Lower lobe of right lung (tissue), 2 donors: ENCODE data around the gene MBTPS1. TPM values are rescaled to one million over a fixed set of nuclear protein-coding genes. Genes with fewer than 3 reads are reported as not detected.

Experiments used
- ATAC-seq, 2 donors: fragments of 200-7000 bp; cut with Tn5 transposase; one replicate each; pipeline ENCODE4 v1.9.1; 2020 to 2022; ENCODE audit warnings: mild to moderate bottlenecking in 2 of 2, moderate library complexity in 2 of 2
- DNase-seq: peaks from one replicate; pipeline ENCODE4 v3.0.0-alpha.2; 2020
- H3K27ac ChIP-seq: fragments of 200-600 bp; one replicate; pipeline ENCODE4 v1.8.0; 2022
- H3K27me3 ChIP-seq: fragments of 200-600 bp; one replicate; pipeline ENCODE4 v1.8.0; 2022; ENCODE audit warnings: low read depth
- H3K36me3 ChIP-seq: fragments of 200-600 bp; one replicate; pipeline ENCODE4 v1.8.0; 2022; ENCODE audit warnings: mild to moderate bottlenecking
- H3K4me1 ChIP-seq: fragments of 200-600 bp; one replicate; pipeline ENCODE4 v1.8.0; 2022
- H3K4me3 ChIP-seq: fragments of 200-600 bp; one replicate; pipeline ENCODE4 v1.8.0; 2022; ENCODE audit warnings: mild to moderate bottlenecking
- H3K9me3 ChIP-seq: fragments of 200-600 bp; one replicate; pipeline ENCODE4 v1.8.0; 2022
- CTCF ChIP-seq: fragments of 200-600 bp; IDR thresholded peaks from one replicate; pipeline ENCODE4 v1.8.0; 2022; ENCODE audit warnings: antibody characterized with exemption, mild to moderate bottlenecking
- intact Hi-C: fragments of 100-400 bp; cut with DNase I; formaldehyde crosslinking; loops from one replicate; pipeline ENCODE4 v1.11.0; 2022
- total RNA-seq: library from RNA; stranded (reverse); fragmentation: NEBNext Ultra II Directional; extraction: Animal tissue kit (Norgen Biotek cat#: 25700); gene quantifications from one replicate; pipeline ENCODE4 v1.2.1, GENCODE V29; 2021
- donor health status: DM: no; HTN: yes; CAD: no; lungs with severe emphysema.

Gene MBTPS1
- total RNA-seq, 1 donor from 2014 or later: 94.7 TPM

- Histone ChIP-seq H3K4me3 (no peak overlapping the region), H3K27ac (no peak overlapping the region), H3K36me3 (no peaks in the 10 kb centered on the region), H3K9me3 (no peaks in the 10 kb centered on the region), H3K4me1 (no peaks in the 10 kb centered on the region), H3K27me3 (peaks cover 11% of the 10 kb centered on the region)
- intact Hi-C loops: no loop called here
- DNase-seq (no peak), ATAC-seq (no peak)
- no peak for TF ChIP-seq CTCF
Measured at GRCh38 chr16:84159007-84159406, 42.3 kb upstream of the MBTPS1 start.

- no peak for TF ChIP-seq CTCF
- Histone ChIP-seq H3K27ac (no peak overlapping the region), H3K27me3 (peaks cover 11% of the 10 kb centered on the region), H3K4me1 (no peaks in the 10 kb centered on the region), H3K9me3 (no peaks in the 10 kb centered on the region), H3K36me3 (no peaks in the 10 kb centered on the region), H3K4me3 (no peak overlapping the region)
- intact Hi-C loops: no loop called here
- DNase-seq (no peak), ATAC-seq (no peak)
Measured at GRCh38 chr16:84156342-84156784, 39.6 kb upstream of the MBTPS1 start.

- Histone ChIP-seq H3K27me3 (peaks cover 8% of the 10 kb centered on the region), H3K27ac (no peak overlapping the region), H3K9me3 (no peaks in the 10 kb centered on the region), H3K4me1 (no peaks in the 10 kb centered on the region), H3K36me3 (no peaks in the 10 kb centered on the region), H3K4me3 (no peak overlapping the region)
- intact Hi-C loops: no loop called here
- no peak for ATAC-seq
- no peak for TF ChIP-seq CTCF
- no peak for DNase-seq
Measured at GRCh38 chr16:84155771-84156170, 39.0 kb upstream of the MBTPS1 start.

- H3K27me3 ChIP-seq: peaks cover 5% of the 10 kb centered on the region
- H3K36me3 ChIP-seq: no peaks in the 10 kb centered on the region
- no peak for ATAC-seq
- no peaks in the 10 kb centered on the region for H3K4me1 ChIP-seq
- no peak overlapping the region for H3K4me3 ChIP-seq
- TF ChIP-seq CTCF: no peak
- DNase-seq: no peak
- intact Hi-C loops: no loop called here
- no peaks in the 10 kb centered on the region for H3K9me3 ChIP-seq
- H3K27ac ChIP-seq: no peak overlapping the region
Measured at GRCh38 chr16:84155226-84155625, 38.5 kb upstream of the MBTPS1 start.

GRCh38 chr16:84153660-84154214, 37.0 kb upstream of the MBTPS1 start:
- Histone ChIP-seq H3K27ac (no peak overlapping the region), H3K4me1 (no peaks in the 10 kb centered on the region), H3K27me3 (peaks cover 3% of the 10 kb centered on the region), H3K36me3 (no peaks in the 10 kb centered on the region), H3K9me3 (no peaks in the 10 kb centered on the region), H3K4me3 (no peak overlapping the region)
- TF ChIP-seq CTCF: no peak
- intact Hi-C loops: no loop called here
- DNase-seq (no peak), ATAC-seq (no peak)
